ENCODE data around the gene MRFAP1.

Gene MRFAP1

DNA sequence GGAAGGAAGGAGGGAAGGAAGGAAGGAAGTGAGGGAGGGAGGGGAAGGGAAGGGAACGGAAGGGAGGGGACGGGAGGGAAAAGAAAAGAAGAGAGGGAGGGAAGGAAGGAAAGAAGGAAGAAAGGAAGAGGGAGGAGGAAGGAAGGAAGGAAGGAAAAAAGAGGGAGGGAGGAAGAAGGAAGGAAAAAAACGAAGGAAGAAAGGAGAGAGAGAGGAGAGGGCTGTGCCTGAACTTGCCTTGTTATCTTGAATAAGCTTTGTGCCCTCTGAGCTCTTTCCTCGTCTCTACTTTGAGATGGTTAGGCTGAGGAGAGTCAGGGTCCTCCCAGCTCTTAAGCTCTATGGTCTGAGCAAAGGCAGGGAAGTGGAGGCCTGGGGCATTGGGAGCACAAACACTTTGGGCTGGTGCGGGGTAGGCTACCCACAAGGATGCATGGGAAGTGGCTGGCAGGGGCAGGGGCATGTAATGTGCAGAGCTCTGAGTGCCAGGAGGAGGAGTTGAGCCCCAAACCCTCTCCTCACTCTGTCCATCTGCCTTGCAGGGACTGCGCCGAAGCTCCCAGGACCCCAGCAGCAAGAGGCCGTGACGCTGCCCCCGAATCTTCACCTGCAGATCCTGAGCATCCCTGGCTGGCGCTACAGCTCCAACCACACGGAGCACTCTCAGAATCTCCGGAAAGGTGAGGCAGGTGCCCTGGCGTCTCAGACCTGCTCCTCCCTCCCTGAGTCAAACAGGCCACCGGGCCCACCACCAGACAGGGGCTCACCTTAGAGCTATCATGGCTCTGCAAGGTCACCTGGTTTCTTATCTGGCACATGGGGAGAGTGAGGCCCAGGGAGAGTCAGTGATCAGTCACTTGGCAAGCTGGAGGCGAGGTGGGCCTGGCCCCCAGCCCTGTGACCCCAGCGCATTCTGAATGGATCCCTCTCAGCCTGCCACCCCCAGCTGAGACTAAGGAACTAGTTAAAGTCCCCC, 26.5 kb upstream of the MRFAP1 start:
- TF ChIP-seq Cebpa-rat (IDR thresholded peaks at IDR 0.05) = no peak
- Histone ChIP-seq H3K4me1 (peaks cover 0 to 42% (median 22%) of the 10 kb centered on the region in 10 experiments; a peak in 16 of 20 replicates), H3K9me3 (replicated peaks in 1 of 11) (peaks cover 0 to 14% (median 0%) of the 10 kb centered on the region in 11 experiments; a peak in 4 of 22 replicates), H3K36me3 (peaks cover 67 to 95% (median 79%) of the 10 kb centered on the region in 11 experiments), H3K27ac (peak overlapping the region in 3 of 11 experiments; percentile 8 to 38 (median 14); a peak in 3 of 22 replicates), H3K4me3 (no peak overlapping the region), H3K9ac (no peak overlapping the region), H3K27me3 (no peaks in the 10 kb centered on the region), H4K20me1 (peaks cover 0 to 16% (median 0%) of the 10 kb centered on the region in 11 experiments; a peak in 1 of 22 replicates), H3K4me2 (no peak overlapping the region; a peak in 1 of 22 replicates)

DNA sequence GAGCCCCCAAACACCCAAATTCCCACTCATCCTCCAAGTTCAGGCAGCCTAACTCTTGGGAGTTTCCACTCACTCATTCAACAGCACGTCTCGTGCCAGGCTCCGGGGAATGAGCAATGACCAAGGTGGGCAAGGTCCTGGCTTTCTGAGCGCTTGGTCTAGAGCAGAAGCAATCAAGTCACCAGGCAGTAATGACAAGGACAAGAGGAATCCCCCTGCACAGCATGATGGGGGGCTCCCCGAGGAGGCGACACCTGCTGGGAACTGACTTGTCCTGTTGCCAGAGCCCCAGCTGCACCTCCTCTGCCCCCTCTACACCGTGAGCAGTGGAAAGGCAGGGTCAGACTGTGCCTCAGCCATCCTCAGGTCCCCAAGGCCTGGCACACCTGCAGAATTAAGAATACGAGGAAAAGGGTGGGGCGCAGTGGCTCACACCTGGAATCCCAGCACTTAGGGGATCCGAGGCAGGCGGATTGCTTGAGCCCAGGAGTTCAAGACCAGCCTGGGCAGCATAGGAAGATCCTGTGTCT, 25.7 kb upstream of the MRFAP1 start:
- H3K4me1 ChIP-seq = peaks cover 0 to 37% (median 20%) of the 10 kb centered on the region in 10 experiments; a peak in 16 of 20 replicates
- no peak for TF ChIP-seq Cebpa-rat (IDR thresholded peaks at IDR 0.05)
- H3K9me3 ChIP-seq (replicated peaks in 1 of 11) = peaks cover 0 to 14% (median 0%) of the 10 kb centered on the region in 11 experiments; a peak in 4 of 22 replicates
- 0 out of 22 replicates have a peak overlapping the region, but pooled peaks of 1 of the 11 experiments have one; percentile 8 for H3K27ac ChIP-seq
- H4K20me1 ChIP-seq = peaks cover 0 to 24% (median 0%) of the 10 kb centered on the region in 11 experiments; a peak in 1 of 22 replicates
- no peak overlapping the region for H3K9ac ChIP-seq
- peaks cover 71 to 96% (median 80%) of the 10 kb centered on the region in 11 experiments for H3K36me3 ChIP-seq
- H3K4me3 ChIP-seq = no peak overlapping the region
- no peaks in the 10 kb centered on the region for H3K27me3 ChIP-seq
- H3K4me2 ChIP-seq = no peak overlapping the region

GRCh38 chr4:6616087-6616995, 24.1 kb upstream of the MRFAP1 start:
- H4K20me1 ChIP-seq = peaks cover 0 to 29% (median 0%) of the 10 kb centered on the region in 11 experiments; a peak in 1 of 22 replicates
- H3K4me2 ChIP-seq = no peak overlapping the region
- H3K27me3 ChIP-seq = no peaks in the 10 kb centered on the region
- H3K9ac ChIP-seq = no peak overlapping the region
- H3K9me3 ChIP-seq (replicated peaks in 1 of 11) = peaks cover 0 to 14% (median 0%) of the 10 kb centered on the region in 11 experiments; a peak in 4 of 22 replicates
- TF ChIP-seq Cebpa-rat (IDR thresholded peaks at IDR 0.05) = no peak
- peaks cover 59 to 94% (median 71%) of the 10 kb centered on the region in 11 experiments for H3K36me3 ChIP-seq
- H3K4me1 ChIP-seq = peaks cover 0 to 32% (median 19%) of the 10 kb centered on the region in 10 experiments; a peak in 16 of 20 replicates
- no peak overlapping the region for H3K27ac ChIP-seq
- H3K4me3 ChIP-seq = no peak overlapping the region

DNA sequence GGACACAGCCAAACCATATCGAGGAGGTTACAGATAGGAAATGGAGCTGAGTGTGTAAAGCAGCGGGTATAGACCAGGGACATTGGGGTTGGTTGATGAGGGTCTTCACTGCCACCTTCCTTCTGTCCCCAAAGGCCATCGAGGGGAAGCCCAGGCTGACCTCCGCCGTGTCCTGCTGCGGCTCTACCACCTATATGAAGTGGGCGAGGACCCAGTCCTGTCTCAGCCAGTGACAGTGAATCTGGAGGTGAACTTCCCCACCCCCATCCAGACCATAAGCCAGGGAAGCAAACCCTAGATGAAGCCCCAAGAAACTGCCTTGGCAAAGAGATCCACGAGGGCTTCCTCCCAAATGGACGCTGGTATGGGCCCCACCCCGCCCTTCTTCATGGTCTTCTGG, 23.2 kb upstream of the MRFAP1 start:
- Histone ChIP-seq H3K36me3 (peaks cover 56 to 91% (median 69%) of the 10 kb centered on the region in 11 experiments), H4K20me1 (peaks cover 0 to 29% (median 0%) of the 10 kb centered on the region in 11 experiments; a peak in 1 of 22 replicates), H3K27ac (no peak overlapping the region), H3K4me1 (peaks cover 0 to 23% (median 11%) of the 10 kb centered on the region in 10 experiments; a peak in 16 of 20 replicates), H3K9ac (no peak overlapping the region), H3K27me3 (no peaks in the 10 kb centered on the region), H3K4me3 (no peak overlapping the region), H3K9me3 (replicated peaks in 1 of 11) (peaks cover 0 to 14% (median 0%) of the 10 kb centered on the region in 11 experiments; a peak in 4 of 22 replicates), H3K4me2 (no peak overlapping the region)
- TF ChIP-seq Cebpa-rat (IDR thresholded peaks at IDR 0.05) = no peak

DNA sequence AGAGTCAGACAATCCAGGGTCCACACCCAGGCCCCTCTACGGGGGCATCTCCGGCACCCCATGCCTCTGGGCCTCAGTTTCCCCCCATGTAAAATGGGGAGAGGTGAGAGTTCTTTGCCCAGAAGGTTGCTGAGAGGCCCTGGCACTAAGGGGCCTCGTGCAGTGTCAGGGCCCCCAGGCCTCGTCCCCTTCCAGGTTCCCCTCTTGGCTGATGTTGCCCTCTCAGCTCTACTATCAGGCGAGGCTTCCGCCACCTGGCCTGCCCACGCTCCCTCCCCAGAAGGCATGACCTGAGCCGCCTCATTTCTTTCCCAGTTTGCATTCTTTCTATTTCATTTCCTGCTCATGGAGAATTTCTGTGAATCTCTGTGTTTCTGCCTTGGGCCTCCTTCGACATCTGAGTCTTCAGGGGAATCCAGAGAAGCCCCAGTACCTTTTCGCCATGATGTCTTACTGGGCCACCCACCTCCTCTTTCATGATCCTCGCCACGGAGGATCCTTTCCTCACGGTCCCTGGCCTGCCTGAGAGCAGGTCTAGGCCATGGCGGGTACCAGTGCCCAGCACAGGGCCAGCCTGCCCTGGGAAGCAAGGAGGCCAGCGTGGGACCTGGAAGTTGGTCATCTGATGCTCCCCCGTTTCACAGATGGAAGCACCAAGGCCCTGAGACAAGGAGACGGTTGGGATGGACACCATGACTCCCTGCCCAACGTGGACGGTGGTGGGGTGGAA, 21.9 kb upstream of the MRFAP1 start:
- Histone ChIP-seq H3K27ac (no peak overlapping the region), H3K36me3 (peaks cover 50 to 85% (median 69%) of the 10 kb centered on the region in 11 experiments), H3K27me3 (no peaks in the 10 kb centered on the region), H3K4me2 (no peak overlapping the region), H3K9me3 (replicated peaks in 1 of 11) (peaks cover 0 to 4% (median 0%) of the 10 kb centered on the region in 11 experiments; a peak in 1 of 22 replicates), H4K20me1 (peaks cover 0 to 29% (median 0%) of the 10 kb centered on the region in 11 experiments; a peak in 1 of 22 replicates), H3K4me1 (peaks cover 0 to 12% (median 0%) of the 10 kb centered on the region in 10 experiments; a peak in 4 of 20 replicates), H3K9ac (no peak overlapping the region), H3K4me3 (no peak overlapping the region)
- no peak for TF ChIP-seq Cebpa-rat (IDR thresholded peaks at IDR 0.05)

- H3K27me3 ChIP-seq = no peaks in the 10 kb centered on the region
- peaks cover 0 to 28% (median 0%) of the 10 kb centered on the region in 11 experiments; a peak in 1 of 22 replicates for H4K20me1 ChIP-seq
- peaks cover 0 to 4% (median 0%) of the 10 kb centered on the region in 11 experiments; a peak in 1 of 22 replicates for H3K9me3 ChIP-seq (replicated peaks in 1 of 11)
- peaks cover 49 to 80% (median 66%) of the 10 kb centered on the region in 11 experiments for H3K36me3 ChIP-seq
- no peak overlapping the region for H3K27ac ChIP-seq
- H3K9ac ChIP-seq = no peak overlapping the region
- no peak overlapping the region for H3K4me3 ChIP-seq
- no peak overlapping the region for H3K4me2 ChIP-seq
- H3K4me1 ChIP-seq = peaks cover 0 to 8% (median 0%) of the 10 kb centered on the region in 10 experiments; a peak in 3 of 20 replicates
- TF ChIP-seq Cebpa-rat (IDR thresholded peaks at IDR 0.05) = no peak
Measured at GRCh38 chr4:6619116-6619465, 21.4 kb upstream of the MRFAP1 start.

GRCh38 chr4:6619466-6620255, 20.8 kb upstream of the MRFAP1 start:
- H3K27me3 ChIP-seq = no peaks in the 10 kb centered on the region
- peaks cover 0 to 2% (median 0%) of the 10 kb centered on the region in 10 experiments; a peak in 2 of 20 replicates for H3K4me1 ChIP-seq
- H3K9me3 ChIP-seq (replicated peaks in 1 of 11) = peaks cover 0 to 4% (median 0%) of the 10 kb centered on the region in 11 experiments; a peak in 1 of 22 replicates
- peaks cover 44 to 75% (median 60%) of the 10 kb centered on the region in 11 experiments for H3K36me3 ChIP-seq
- H3K4me2 ChIP-seq = no peak overlapping the region
- H3K9ac ChIP-seq = no peak overlapping the region
- no peak overlapping the region for H3K4me3 ChIP-seq
- no peak overlapping the region for H3K27ac ChIP-seq
- TF ChIP-seq Cebpa-rat (IDR thresholded peaks at IDR 0.05) = no peak
- peaks cover 0 to 22% (median 0%) of the 10 kb centered on the region in 11 experiments; a peak in 1 of 22 replicates for H4K20me1 ChIP-seq
